Stomach (tissue), 4 donors: ENCODE results near the gene AGPAT4.

ENCODE experiments used
- CTCF ChIP-seq, 7 experiments: fragments of 450-650 bp in 4 of 7; fragments of 200-600 bp in 3 of 7; sonication (generic) in 3 of 7; IDR thresholded peaks; one replicate each; pipeline ENCODE4 v1.5.1; 2016 to 2019; ENCODE audit warnings: antibody characterized with exemption in 7 of 7, control low read depth in 2 of 7, mild to moderate bottlenecking in 1 of 7
- EP300 ChIP-seq: sonication (generic); formaldehyde crosslinking; IDR thresholded peaks from one replicate; pipeline ENCODE4 v1.6.1; 2017; ENCODE audit warnings: antibody characterized with exemption
- POLR2A ChIP-seq, 4 donors: fragments of 450-650 bp; IDR thresholded peaks; one replicate each; pipeline ENCODE4 v1.6.1; 2016; ENCODE audit warnings: antibody characterized with exemption in 4 of 4, control low read depth in 2 of 4, mild to moderate bottlenecking in 1 of 4, moderate library complexity in 1 of 4
- POLR2AphosphoS5 ChIP-seq, 3 donors: sonication (generic); formaldehyde crosslinking; IDR thresholded peaks; one replicate each; pipeline ENCODE4 v1.6.1; 2016; ENCODE audit warnings: antibody characterized with exemption in 3 of 3

DNA sequence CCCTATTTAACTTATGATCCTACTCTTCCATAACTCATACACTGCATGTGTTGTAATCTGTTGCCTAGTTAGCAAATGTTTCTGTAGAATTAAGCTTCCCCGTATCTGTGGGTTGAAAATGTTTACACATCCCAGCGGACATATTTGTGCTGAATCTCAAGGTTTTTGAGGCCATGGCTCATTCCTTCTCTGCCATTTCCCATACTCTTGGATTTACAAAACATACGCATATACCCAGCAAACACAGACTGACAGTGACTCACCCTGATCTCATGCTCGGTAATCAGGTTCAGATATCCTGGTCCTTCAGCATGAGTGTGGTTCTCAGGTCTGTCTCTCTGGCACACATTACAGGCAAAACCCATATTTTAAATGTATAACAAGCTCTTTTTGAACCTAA lies 58.7 kb downstream of the AGPAT4 start:
- no peak for TF ChIP-seq POLR2A (IDR thresholded peaks at IDR 0.05)
- no peak for TF ChIP-seq CTCF (IDR thresholded peaks at IDR 0.05)
- TF ChIP-seq POLR2AphosphoS5 (IDR thresholded peaks at IDR 0.05), result no peak
- no peak for TF ChIP-seq EP300
